ENCODE data around the gene HORMAD2.

The HORMAD2 gene

GRCh38 chr22:30190574-30190973 is 110.3 kb downstream of the HORMAD2 start:
- H3K9me3 ChIP-seq (ENCODE audit: insufficient read depth, low read length, severe bottlenecking) = no peaks in the 10 kb centered on the region
- no peak for DNase-seq
- no peak overlapping the region for H3K4me2 ChIP-seq (ENCODE audit: insufficient read depth, low read length)
- H4K20me1 ChIP-seq (ENCODE audit: insufficient read depth, low read length) = no peaks in the 10 kb centered on the region
- H3K36me3 ChIP-seq (ENCODE audit: insufficient read depth, low read length) = no peaks in the 10 kb centered on the region
- H3K4me1 ChIP-seq (ENCODE audit: insufficient read depth, low read length) = peaks cover 12% of the 10 kb centered on the region
- ATAC-seq (ENCODE audit: insufficient read depth, low read depth) = no peak
- no peaks in the 10 kb centered on the region for H3K27me3 ChIP-seq (ENCODE audit: insufficient read depth, low read length, poor library complexity)
- no peak overlapping the region for H3K27ac ChIP-seq (ENCODE audit: low read length)
- no peak overlapping the region for H3K4me3 ChIP-seq (ENCODE audit: low read depth in 1 of 2, low read length in 2 of 2)
- TF ChIP-seq CTCF (IDR thresholded peaks at IDR 0.05; ENCODE audit: borderline replicate concordance, extremely low read depth, low read length, poor library complexity, severe bottlenecking) (no peak), EZH2 (IDR thresholded peaks at IDR 0.05; ENCODE audit: borderline replicate concordance, low read depth, low read length, severe bottlenecking) (no peak)
- H3K79me2 ChIP-seq (ENCODE audit: insufficient read depth, low read length) = no peaks in the 10 kb centered on the region
- no peak overlapping the region for H3K9ac ChIP-seq (ENCODE audit: low read depth, low read length)
- H2AFZ ChIP-seq (ENCODE audit: low read depth, low read length) = no peak overlapping the region

DNA sequence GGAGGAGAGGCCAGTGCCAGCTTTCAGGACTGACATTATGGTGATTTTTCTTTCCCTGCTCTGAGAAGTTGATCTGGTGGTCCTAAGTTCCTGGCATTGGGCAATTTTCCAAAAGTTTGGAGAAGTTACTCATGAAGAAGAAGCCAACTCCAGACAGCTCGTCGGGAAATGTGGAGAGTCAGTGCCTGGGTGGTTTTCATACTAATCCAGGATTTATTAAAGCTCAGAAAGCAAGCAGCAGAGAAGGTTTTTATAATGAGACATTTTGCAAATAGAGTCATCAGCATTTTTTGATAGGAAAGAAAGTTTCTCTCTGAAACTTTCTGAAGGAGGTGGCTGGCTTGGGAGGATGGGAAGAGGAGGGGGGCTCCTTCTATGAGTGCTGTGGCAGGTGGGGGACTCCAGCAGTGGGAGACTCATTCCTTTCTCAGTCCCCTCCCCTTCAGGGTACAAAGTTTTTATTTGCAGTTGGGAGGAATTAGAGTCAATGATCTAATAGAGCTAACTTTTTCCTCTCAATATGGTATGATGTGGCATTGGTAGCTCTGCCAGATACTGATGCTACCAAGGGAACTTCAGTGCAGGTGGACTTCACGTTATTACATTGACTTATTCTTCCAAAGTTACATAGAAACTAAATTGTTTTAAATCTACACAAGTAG is 110.9 kb downstream of the HORMAD2 start:
- Histone ChIP-seq H3K27me3 (ENCODE audit: insufficient read depth, low read length, poor library complexity) (no peaks in the 10 kb centered on the region), H3K9me3 (ENCODE audit: insufficient read depth, low read length, severe bottlenecking) (no peaks in the 10 kb centered on the region), H3K4me1 (ENCODE audit: insufficient read depth, low read length) (peaks cover 18% of the 10 kb centered on the region), H3K4me3 (ENCODE audit: low read depth in 1 of 2, low read length in 2 of 2) (no peak overlapping the region), H3K4me2 (ENCODE audit: insufficient read depth, low read length) (no peak overlapping the region), H2AFZ (ENCODE audit: low read depth, low read length) (no peak overlapping the region), H3K27ac (ENCODE audit: low read length) (no peak overlapping the region), H3K9ac (ENCODE audit: low read depth, low read length) (no peak overlapping the region), H4K20me1 (ENCODE audit: insufficient read depth, low read length) (no peaks in the 10 kb centered on the region), H3K79me2 (ENCODE audit: insufficient read depth, low read length) (no peaks in the 10 kb centered on the region), H3K36me3 (ENCODE audit: insufficient read depth, low read length) (no peaks in the 10 kb centered on the region)
- DNase-seq (no peak), ATAC-seq (ENCODE audit: insufficient read depth, low read depth) (no peak)
- TF ChIP-seq CTCF (IDR thresholded peaks at IDR 0.05; ENCODE audit: borderline replicate concordance, extremely low read depth, low read length, poor library complexity, severe bottlenecking) (no peak), EZH2 (IDR thresholded peaks at IDR 0.05; ENCODE audit: borderline replicate concordance, low read depth, low read length, severe bottlenecking) (no peak)

DNA sequence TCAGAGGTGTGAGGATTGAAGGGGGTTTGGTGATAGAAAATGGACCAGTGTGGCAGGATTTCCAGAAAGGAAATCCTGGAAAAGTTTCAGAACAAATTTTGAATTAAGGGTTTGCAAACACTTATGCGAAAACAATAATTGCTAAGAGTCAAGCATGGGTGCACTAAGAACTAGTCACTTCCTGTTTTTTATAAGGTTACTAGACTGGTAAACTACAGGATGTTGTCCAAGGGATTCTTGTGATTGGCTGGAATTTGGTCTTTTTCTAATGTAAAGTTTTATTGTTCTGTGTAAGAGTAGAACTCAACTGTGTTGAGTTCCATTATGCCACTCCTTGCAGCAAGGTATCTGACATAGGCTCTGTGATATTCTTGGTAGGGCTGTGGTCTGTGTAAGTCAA is 112.2 kb downstream of the HORMAD2 start:
- Histone ChIP-seq H3K4me2 (ENCODE audit: insufficient read depth, low read length) (no peak overlapping the region), H4K20me1 (ENCODE audit: insufficient read depth, low read length) (no peaks in the 10 kb centered on the region), H3K9me3 (ENCODE audit: insufficient read depth, low read length, severe bottlenecking) (no peaks in the 10 kb centered on the region), H3K9ac (ENCODE audit: low read depth, low read length) (no peak overlapping the region), H3K36me3 (ENCODE audit: insufficient read depth, low read length) (no peaks in the 10 kb centered on the region), H3K4me3 (ENCODE audit: low read depth in 1 of 2, low read length in 2 of 2) (no peak overlapping the region), H3K27me3 (ENCODE audit: insufficient read depth, low read length, poor library complexity) (no peaks in the 10 kb centered on the region), H3K4me1 (ENCODE audit: insufficient read depth, low read length) (peaks cover 30% of the 10 kb centered on the region), H3K79me2 (ENCODE audit: insufficient read depth, low read length) (no peaks in the 10 kb centered on the region), H3K27ac (ENCODE audit: low read length) (peak overlapping the region; percentile 55; the same call in 1 of the 2 replicates), H2AFZ (ENCODE audit: low read depth, low read length) (0 out of 2 replicates have a peak overlapping the region, but pooled peaks have one; percentile 21)
- DNase-seq = no peak
- no peak for ATAC-seq (ENCODE audit: insufficient read depth, low read depth)
- TF ChIP-seq EZH2 (IDR thresholded peaks at IDR 0.05; ENCODE audit: borderline replicate concordance, low read depth, low read length, severe bottlenecking) = no peak
- no peak for TF ChIP-seq CTCF (IDR thresholded peaks at IDR 0.05; ENCODE audit: borderline replicate concordance, extremely low read depth, low read length, poor library complexity, severe bottlenecking)

All from DND-41 (cell line).